ENCODE measurements around the gene RDX. TPM values are rescaled to one million over a fixed set of nuclear protein-coding genes. Genes with fewer than 3 reads are reported as not detected.

The RDX gene
- polyA plus RNA-seq, 4 donors, result 1.6 to 60.6 (median 6.7) TPM

GRCh38 chr11:110335358-110335757, 38.9 kb upstream of the RDX start:
- FAIRE-seq (no peak), DNase-seq (no peak)
- Histone ChIP-seq H3K27ac (ENCODE audit: low read depth in 1 of 3, low read length in 2 of 3) (no peak overlapping the region), H3K4me3 (ENCODE audit: low read depth in 1 of 3, low read length in 3 of 3) (no peak overlapping the region), H3K9me3 (ENCODE audit: control insufficient read depth in 2 of 2, insufficient read depth in 1 of 2, low read depth in 1 of 2, low read length in 1 of 2) (no peaks in the 10 kb centered on the region), H3K4me1 (ENCODE audit: control insufficient read depth in 3 of 3, insufficient read depth in 2 of 3, low read depth in 1 of 3, low read length in 2 of 3) (no peaks in the 10 kb centered on the region), H3K36me3 (ENCODE audit: control insufficient read depth in 3 of 3, insufficient read depth in 2 of 3, low read depth in 1 of 3, low read length in 3 of 3) (no peaks in the 10 kb centered on the region), H3K27me3 (ENCODE audit: control insufficient read depth in 3 of 3, insufficient read depth in 3 of 3, low read length in 3 of 3) (peaks cover 0 to 4% (median 0%) of the 10 kb centered on the region in 3 donors)
- WGBS, 3 donors, result 92 to 95% (median 94%) methylated on average over 4 of the region's 4 CpGs

GRCh38 chr11:110331626-110332025, 35.2 kb upstream of the RDX start:
- H3K27me3 ChIP-seq (ENCODE audit: control insufficient read depth in 3 of 3, insufficient read depth in 3 of 3, low read length in 3 of 3), result no peaks in the 10 kb centered on the region
- no peaks in the 10 kb centered on the region for H3K4me1 ChIP-seq (ENCODE audit: control insufficient read depth in 3 of 3, insufficient read depth in 2 of 3, low read depth in 1 of 3, low read length in 2 of 3)
- peaks cover 0 to 9% of the 10 kb centered on the region in 2 donors for H3K9me3 ChIP-seq (ENCODE audit: control insufficient read depth in 2 of 2, insufficient read depth in 1 of 2, low read depth in 1 of 2, low read length in 1 of 2)
- FAIRE-seq (no peak), DNase-seq (no peak)
- no peak overlapping the region for H3K4me3 ChIP-seq (ENCODE audit: low read depth in 1 of 3, low read length in 3 of 3)
- WGBS, 3 donors, result 35 to 61% (median 46%) methylated on average over 1 of the region's 1 CpG
- H3K27ac ChIP-seq (ENCODE audit: low read depth in 1 of 3, low read length in 2 of 3), result no peak overlapping the region
- no peaks in the 10 kb centered on the region for H3K36me3 ChIP-seq (ENCODE audit: control insufficient read depth in 3 of 3, insufficient read depth in 2 of 3, low read depth in 1 of 3, low read length in 3 of 3)

GRCh38 chr11:110329445-110329844, 33.0 kb upstream of the RDX start:
- FAIRE-seq (no peak), DNase-seq (no peak)
- no peaks in the 10 kb centered on the region for H3K4me1 ChIP-seq (ENCODE audit: control insufficient read depth in 3 of 3, insufficient read depth in 2 of 3, low read depth in 1 of 3, low read length in 2 of 3)
- peaks cover 0 to 4% (median 0%) of the 10 kb centered on the region in 3 donors for H3K27me3 ChIP-seq (ENCODE audit: control insufficient read depth in 3 of 3, insufficient read depth in 3 of 3, low read length in 3 of 3)
- 83 to 91% (median 88%) methylated on average over 1 of the region's 1 CpG for WGBS, 3 donors
- H3K27ac ChIP-seq (ENCODE audit: low read depth in 1 of 3, low read length in 2 of 3), result no peak overlapping the region
- H3K36me3 ChIP-seq (ENCODE audit: control insufficient read depth in 3 of 3, insufficient read depth in 2 of 3, low read depth in 1 of 3, low read length in 3 of 3), result no peaks in the 10 kb centered on the region
- no peak overlapping the region for H3K4me3 ChIP-seq (ENCODE audit: low read depth in 1 of 3, low read length in 3 of 3)
- peaks cover 0 to 9% of the 10 kb centered on the region in 2 donors for H3K9me3 ChIP-seq (ENCODE audit: control insufficient read depth in 2 of 2, insufficient read depth in 1 of 2, low read depth in 1 of 2, low read length in 1 of 2)

GRCh38 chr11:110327508-110327907, 31.1 kb upstream of the RDX start:
- DNase-seq, result no peak
- WGBS, 3 donors, result 81 to 92% (median 82%) methylated on average over 3 of the region's 3 CpGs
- Histone ChIP-seq H3K9me3 (ENCODE audit: control insufficient read depth in 2 of 2, insufficient read depth in 1 of 2, low read depth in 1 of 2, low read length in 1 of 2) (peaks cover 0 to 9% of the 10 kb centered on the region in 2 donors), H3K4me1 (ENCODE audit: control insufficient read depth in 3 of 3, insufficient read depth in 2 of 3, low read depth in 1 of 3, low read length in 2 of 3) (no peaks in the 10 kb centered on the region), H3K4me3 (ENCODE audit: low read depth in 1 of 3, low read length in 3 of 3) (no peak overlapping the region), H3K27ac (ENCODE audit: low read depth in 1 of 3, low read length in 2 of 3) (no peak overlapping the region), H3K27me3 (ENCODE audit: control insufficient read depth in 3 of 3, insufficient read depth in 3 of 3, low read length in 3 of 3) (peaks cover 0 to 5% (median 0%) of the 10 kb centered on the region in 3 donors), H3K36me3 (ENCODE audit: control insufficient read depth in 3 of 3, insufficient read depth in 2 of 3, low read depth in 1 of 3, low read length in 3 of 3) (no peaks in the 10 kb centered on the region)
- no peak for FAIRE-seq

- WGBS, 3 donors, result 90 to 92% (median 92%) methylated on average over 4 of the region's 4 CpGs
- FAIRE-seq (no peak), DNase-seq (no peak)
- H3K27ac ChIP-seq (ENCODE audit: low read depth in 1 of 3, low read length in 2 of 3), result no peak overlapping the region
- no peaks in the 10 kb centered on the region for H3K9me3 ChIP-seq (ENCODE audit: control insufficient read depth in 2 of 2, insufficient read depth in 1 of 2, low read depth in 1 of 2, low read length in 1 of 2)
- no peaks in the 10 kb centered on the region for H3K4me1 ChIP-seq (ENCODE audit: control insufficient read depth in 3 of 3, insufficient read depth in 2 of 3, low read depth in 1 of 3, low read length in 2 of 3)
- no peaks in the 10 kb centered on the region for H3K36me3 ChIP-seq (ENCODE audit: control insufficient read depth in 3 of 3, insufficient read depth in 2 of 3, low read depth in 1 of 3, low read length in 3 of 3)
- peaks cover 0 to 5% (median 0%) of the 10 kb centered on the region in 3 donors for H3K27me3 ChIP-seq (ENCODE audit: control insufficient read depth in 3 of 3, insufficient read depth in 3 of 3, low read length in 3 of 3)
- no peak overlapping the region for H3K4me3 ChIP-seq (ENCODE audit: low read depth in 1 of 3, low read length in 3 of 3)
These were observed 27.4 kb upstream of the RDX start for GRCh38 chr11:110323786-110324185.

- Histone ChIP-seq H3K36me3 (ENCODE audit: control insufficient read depth in 3 of 3, insufficient read depth in 2 of 3, low read depth in 1 of 3, low read length in 3 of 3) (no peaks in the 10 kb centered on the region), H3K4me3 (ENCODE audit: low read depth in 1 of 3, low read length in 3 of 3) (no peak overlapping the region), H3K27ac (ENCODE audit: low read depth in 1 of 3, low read length in 2 of 3) (no peak overlapping the region), H3K9me3 (ENCODE audit: control insufficient read depth in 2 of 2, insufficient read depth in 1 of 2, low read depth in 1 of 2, low read length in 1 of 2) (no peaks in the 10 kb centered on the region), H3K4me1 (ENCODE audit: control insufficient read depth in 3 of 3, insufficient read depth in 2 of 3, low read depth in 1 of 3, low read length in 2 of 3) (no peaks in the 10 kb centered on the region), H3K27me3 (ENCODE audit: control insufficient read depth in 3 of 3, insufficient read depth in 3 of 3, low read length in 3 of 3) (peaks cover 0 to 3% (median 1%) of the 10 kb centered on the region in 3 donors)
- WGBS, 3 donors, result 57 to 70% (median 68%) methylated on average over 3 of the region's 3 CpGs
- FAIRE-seq (no peak), DNase-seq (no peak)
These were observed 23.1 kb upstream of the RDX start for GRCh38 chr11:110319501-110319900.

- DNase-seq (no peak), FAIRE-seq (no peak)
- H3K4me1 ChIP-seq (ENCODE audit: control insufficient read depth in 3 of 3, insufficient read depth in 2 of 3, low read depth in 1 of 3, low read length in 2 of 3), result no peaks in the 10 kb centered on the region
- H3K4me3 ChIP-seq (ENCODE audit: low read depth in 1 of 3, low read length in 3 of 3), result no peak overlapping the region
- peaks cover 0 to 6% (median 0%) of the 10 kb centered on the region in 3 donors for H3K27me3 ChIP-seq (ENCODE audit: control insufficient read depth in 3 of 3, insufficient read depth in 3 of 3, low read length in 3 of 3)
- H3K27ac ChIP-seq (ENCODE audit: low read depth in 1 of 3, low read length in 2 of 3), result no peak overlapping the region
- 81 to 92% (median 88%) methylated on average over 1 of the region's 1 CpG for WGBS, 3 donors
- H3K36me3 ChIP-seq (ENCODE audit: control insufficient read depth in 3 of 3, insufficient read depth in 2 of 3, low read depth in 1 of 3, low read length in 3 of 3), result no peaks in the 10 kb centered on the region
- H3K9me3 ChIP-seq (ENCODE audit: control insufficient read depth in 2 of 2, insufficient read depth in 1 of 2, low read depth in 1 of 2, low read length in 1 of 2), result no peaks in the 10 kb centered on the region
These were observed 22.4 kb upstream of the RDX start for GRCh38 chr11:110318638-110319404.

- 18 to 26% (median 24%) methylated on average over 3 of the region's 3 CpGs for WGBS, 3 donors
- peak in 1 of 2 donors; percentile 30 for DNase-seq
- H3K4me1 ChIP-seq (ENCODE audit: control insufficient read depth in 3 of 3, insufficient read depth in 2 of 3, low read depth in 1 of 3, low read length in 2 of 3), result no peaks in the 10 kb centered on the region
- no peak for FAIRE-seq
- peaks cover 0 to 6% (median 0%) of the 10 kb centered on the region in 3 donors for H3K27me3 ChIP-seq (ENCODE audit: control insufficient read depth in 3 of 3, insufficient read depth in 3 of 3, low read length in 3 of 3)
- H3K27ac ChIP-seq (ENCODE audit: low read depth in 1 of 3, low read length in 2 of 3), result no peak overlapping the region
- H3K9me3 ChIP-seq (ENCODE audit: control insufficient read depth in 2 of 2, insufficient read depth in 1 of 2, low read depth in 1 of 2, low read length in 1 of 2), result no peaks in the 10 kb centered on the region
- no peaks in the 10 kb centered on the region for H3K36me3 ChIP-seq (ENCODE audit: control insufficient read depth in 3 of 3, insufficient read depth in 2 of 3, low read depth in 1 of 3, low read length in 3 of 3)
- no peak overlapping the region for H3K4me3 ChIP-seq (ENCODE audit: low read depth in 1 of 3, low read length in 3 of 3)
These were observed 21.1 kb upstream of the RDX start for GRCh38 chr11:110317516-110317932.
